Tibial nerve (tissue), 4 donors: Measurements from ENCODE around the gene ZNF425.

ENCODE experiments used
- EP300 ChIP-seq, 2 donors: sonication (generic); formaldehyde crosslinking; IDR thresholded peaks; one replicate each; pipeline ENCODE4 v1.6.1; 2017; ENCODE audit warnings: antibody characterized with exemption in 2 of 2, mild to moderate bottlenecking in 1 of 2
- POLR2A ChIP-seq, 2 donors: fragments of 450-650 bp; IDR thresholded peaks; one replicate each; pipeline ENCODE4 v1.6.1; 2017; ENCODE audit warnings: antibody characterized with exemption in 2 of 2, mild to moderate bottlenecking in 2 of 2, moderate library complexity in 2 of 2
- TF ChIP-seq, protein P1 (sequence below), 5 experiments: fragments of 200-600 bp in 3 of 5; fragments of 450-650 bp in 2 of 5; sonication (generic) in 3 of 5; IDR thresholded peaks; one replicate each; pipeline ENCODE4 v1.5.1; 2016 to 2019; ENCODE audit warnings: antibody characterized with exemption in 5 of 5, mild to moderate bottlenecking in 3 of 5, moderate library complexity in 2 of 5

DNA sequence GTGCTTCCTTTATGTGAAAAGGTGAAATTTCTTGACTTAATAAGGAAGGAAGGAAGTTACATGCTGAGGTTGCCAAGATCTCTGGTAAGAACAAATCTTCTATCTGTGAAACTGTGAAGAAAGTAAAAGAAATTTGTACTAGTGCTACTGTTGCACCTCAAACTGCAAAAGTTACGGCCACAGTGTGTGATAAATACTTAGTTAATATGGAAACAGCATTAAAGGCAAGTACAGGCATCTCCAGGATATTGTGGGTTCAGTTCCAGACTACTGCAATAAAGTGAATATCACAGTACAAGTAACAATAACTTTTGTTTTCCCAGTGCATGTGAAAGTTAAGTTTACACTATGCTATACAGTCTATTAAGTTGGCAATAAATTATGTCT is 46.4 kb upstream of the ZNF425 start:
- TF ChIP-seq, protein P1, sequence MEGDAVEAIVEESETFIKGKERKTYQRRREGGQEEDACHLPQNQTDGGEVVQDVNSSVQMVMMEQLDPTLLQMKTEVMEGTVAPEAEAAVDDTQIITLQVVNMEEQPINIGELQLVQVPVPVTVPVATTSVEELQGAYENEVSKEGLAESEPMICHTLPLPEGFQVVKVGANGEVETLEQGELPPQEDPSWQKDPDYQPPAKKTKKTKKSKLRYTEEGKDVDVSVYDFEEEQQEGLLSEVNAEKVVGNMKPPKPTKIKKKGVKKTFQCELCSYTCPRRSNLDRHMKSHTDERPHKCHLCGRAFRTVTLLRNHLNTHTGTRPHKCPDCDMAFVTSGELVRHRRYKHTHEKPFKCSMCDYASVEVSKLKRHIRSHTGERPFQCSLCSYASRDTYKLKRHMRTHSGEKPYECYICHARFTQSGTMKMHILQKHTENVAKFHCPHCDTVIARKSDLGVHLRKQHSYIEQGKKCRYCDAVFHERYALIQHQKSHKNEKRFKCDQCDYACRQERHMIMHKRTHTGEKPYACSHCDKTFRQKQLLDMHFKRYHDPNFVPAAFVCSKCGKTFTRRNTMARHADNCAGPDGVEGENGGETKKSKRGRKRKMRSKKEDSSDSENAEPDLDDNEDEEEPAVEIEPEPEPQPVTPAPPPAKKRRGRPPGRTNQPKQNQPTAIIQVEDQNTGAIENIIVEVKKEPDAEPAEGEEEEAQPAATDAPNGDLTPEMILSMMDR (IDR thresholded peaks at IDR 0.05): no peak
- TF ChIP-seq POLR2A (IDR thresholded peaks at IDR 0.05) (no peak), EP300 (IDR thresholded peaks at IDR 0.05) (no peak)
